Effector CD8-positive, alpha-beta T cell (primary cell): ENCODE measurements around the gene STXBP5.
"Not testable (repeated sequence)": the region's sequence is repeated elsewhere in the genome, so short reads cannot be mapped to it uniquely, and the experiment has no call there.

Experiments
- DNase-seq: peaks from one replicate; lab custom pipeline; 2025; lab: John Stamatoyannopoulos, UW

The STXBP5 gene

DNA sequence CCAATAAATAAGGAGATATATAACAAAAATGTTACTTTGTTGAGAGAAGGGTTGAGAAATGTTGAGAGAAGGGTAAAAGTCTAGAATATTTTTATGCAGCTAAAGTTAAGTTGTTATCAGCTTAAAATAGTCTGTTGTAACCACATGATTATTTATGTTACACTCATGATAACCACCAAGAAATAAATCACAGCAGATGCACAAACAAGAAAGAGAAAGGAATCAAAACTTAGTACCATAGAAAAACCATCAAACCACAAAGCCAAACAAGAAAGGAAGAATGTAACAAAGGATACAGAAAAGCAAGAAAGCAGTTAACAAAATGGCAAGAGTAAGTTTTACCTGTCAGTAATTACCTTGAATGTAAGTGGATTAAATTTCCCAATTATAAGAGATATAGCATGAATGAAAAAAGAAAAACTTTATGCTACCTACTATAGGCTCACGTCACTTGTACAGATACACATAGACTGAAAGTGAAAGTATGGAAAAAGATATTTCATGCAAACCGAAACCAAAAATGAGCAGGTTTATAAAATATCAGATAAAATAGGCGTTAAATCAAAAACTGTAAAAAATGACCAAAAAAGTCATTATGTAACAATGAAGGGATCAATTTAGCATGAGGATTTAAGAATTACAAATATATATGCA lies 93.6 kb downstream of the STXBP5 start:
- DNase-seq = no peak

DNA sequence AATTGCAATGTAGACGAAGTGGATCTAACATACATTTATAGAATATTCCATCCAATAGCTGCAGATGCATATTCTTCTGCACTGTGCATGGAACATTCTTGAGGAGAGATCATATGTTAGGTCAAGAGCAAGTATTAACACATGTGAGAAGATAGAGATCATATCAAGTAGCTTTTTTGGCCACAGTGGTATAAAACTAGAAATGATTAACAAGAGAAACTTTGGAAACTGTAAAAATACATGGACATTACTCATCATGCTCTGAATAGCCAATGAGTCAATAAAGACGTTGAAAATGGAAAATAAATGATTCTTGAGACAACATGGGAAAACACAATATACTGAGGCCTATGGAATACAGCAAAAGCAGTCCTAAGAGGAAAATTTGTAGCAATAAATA lies 94.2 kb downstream of the STXBP5 start:
- no peak for DNase-seq

DNA sequence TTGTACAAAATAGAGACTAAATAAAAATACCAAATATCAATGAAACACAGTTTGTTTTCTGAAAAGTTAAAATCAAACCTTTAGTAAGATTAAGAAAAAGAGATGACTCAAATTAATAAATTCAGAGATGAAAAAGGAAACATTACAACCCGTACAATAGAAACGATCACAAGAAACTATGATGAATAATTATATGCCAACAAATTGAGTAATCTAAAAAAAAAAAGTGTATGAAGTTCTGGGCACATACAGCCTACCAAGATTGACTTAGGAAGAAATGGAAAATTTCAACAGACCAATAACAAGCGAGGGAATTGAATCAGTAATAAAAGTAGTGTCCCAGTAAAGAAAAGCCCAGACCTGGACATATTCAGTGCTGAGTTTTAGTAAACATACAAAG lies 94.8 kb downstream of the STXBP5 start:
- DNase-seq = no peak

DNA sequence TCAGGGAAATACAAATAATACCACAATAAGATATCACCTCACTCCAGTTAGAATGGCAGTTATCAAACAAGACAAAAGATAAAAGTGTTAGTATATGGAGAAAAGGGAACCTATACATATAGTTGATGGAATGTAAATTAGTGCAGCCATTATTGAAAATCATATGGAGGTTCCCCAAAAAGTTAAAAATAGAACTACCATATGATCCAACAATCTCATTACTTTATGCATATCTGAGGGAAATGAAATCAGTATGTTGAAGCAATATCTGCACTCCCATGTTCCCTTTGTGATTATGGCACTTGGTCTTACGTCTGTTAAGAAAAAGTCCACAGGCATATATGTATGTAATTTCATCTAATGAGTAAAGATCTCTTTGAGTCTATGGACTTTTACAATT lies 96.9 kb downstream of the STXBP5 start:
- DNase-seq = no peak

DNA sequence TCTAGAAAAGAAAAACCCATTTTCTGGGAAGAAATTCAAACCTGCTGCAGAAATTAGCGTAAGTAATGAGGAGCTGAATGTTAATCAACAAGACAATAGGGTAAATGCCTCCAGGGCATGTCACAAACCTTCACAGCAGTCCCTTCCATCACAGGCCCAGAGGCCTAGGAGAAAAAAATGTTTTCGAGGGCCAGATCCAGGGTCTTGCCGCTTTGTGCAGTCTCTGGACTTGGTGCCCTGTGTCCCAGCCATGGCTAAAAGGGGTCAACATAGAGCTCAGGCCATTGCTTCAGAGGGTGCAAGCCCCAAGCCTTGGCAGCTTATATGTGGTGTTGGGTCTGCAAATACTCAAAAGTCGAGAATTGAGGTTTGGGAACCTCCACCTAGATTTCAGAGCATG lies 99.8 kb downstream of the STXBP5 start:
- DNase-seq = no peak

DNA sequence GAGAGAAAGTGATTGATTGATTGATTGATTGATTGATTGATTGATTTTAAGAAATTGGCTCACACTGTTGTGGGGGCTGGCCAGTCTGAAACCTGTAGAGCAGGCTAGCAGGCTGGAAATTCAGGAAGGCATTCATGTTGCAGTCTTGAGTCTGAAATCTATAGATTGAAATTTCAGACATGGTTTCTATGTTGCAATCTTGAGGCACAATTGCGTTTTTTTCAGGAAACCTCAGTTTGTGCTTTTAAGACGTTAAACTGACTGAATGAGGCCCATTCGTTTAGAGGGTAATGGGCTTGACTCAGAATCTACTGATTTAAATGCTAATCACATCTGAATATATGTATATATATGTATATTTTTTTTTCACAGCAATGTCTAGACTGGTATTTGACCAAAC lies 106.3 kb downstream of the STXBP5 start:
- no peak for DNase-seq

DNA sequence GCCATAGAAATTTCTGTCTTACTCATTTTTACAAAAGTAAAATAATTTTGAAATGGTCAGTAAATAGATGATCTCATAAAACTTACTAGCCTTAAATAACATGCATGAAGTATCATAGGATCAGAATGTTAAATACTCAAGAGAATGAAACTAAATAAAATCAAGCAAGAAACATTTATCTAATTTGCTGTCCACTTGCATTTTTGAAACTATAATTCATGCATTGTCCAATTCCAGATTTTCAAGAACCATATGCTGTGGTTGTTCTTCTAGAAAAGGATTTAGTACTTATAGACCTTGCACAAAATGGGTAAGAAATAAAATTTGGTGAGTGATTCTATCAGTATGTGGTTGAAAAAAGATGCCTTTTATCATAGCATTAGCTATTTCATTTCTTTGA lies 107.0 kb downstream of the STXBP5 start:
- no peak for DNase-seq

DNA sequence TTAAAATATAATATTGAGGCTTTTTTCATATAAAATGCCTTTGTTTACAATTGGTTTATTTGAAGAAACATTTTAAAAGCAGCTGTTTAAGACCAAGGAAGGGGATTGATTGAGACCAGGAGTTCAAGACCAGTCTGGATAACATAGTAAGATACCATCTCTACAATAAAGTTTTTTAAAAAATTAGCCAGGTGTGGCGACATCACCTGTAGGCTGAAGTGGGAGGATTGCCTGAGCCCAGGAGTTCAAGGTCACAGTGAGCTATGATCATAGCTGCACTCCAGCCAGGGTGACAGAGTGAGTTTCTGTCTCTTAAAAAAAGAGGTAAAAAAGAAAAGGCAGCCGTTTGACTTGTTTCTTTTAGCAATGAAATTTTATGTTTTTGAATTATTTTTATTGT lies 117.0 kb downstream of the STXBP5 start:
- no peak for DNase-seq

DNA sequence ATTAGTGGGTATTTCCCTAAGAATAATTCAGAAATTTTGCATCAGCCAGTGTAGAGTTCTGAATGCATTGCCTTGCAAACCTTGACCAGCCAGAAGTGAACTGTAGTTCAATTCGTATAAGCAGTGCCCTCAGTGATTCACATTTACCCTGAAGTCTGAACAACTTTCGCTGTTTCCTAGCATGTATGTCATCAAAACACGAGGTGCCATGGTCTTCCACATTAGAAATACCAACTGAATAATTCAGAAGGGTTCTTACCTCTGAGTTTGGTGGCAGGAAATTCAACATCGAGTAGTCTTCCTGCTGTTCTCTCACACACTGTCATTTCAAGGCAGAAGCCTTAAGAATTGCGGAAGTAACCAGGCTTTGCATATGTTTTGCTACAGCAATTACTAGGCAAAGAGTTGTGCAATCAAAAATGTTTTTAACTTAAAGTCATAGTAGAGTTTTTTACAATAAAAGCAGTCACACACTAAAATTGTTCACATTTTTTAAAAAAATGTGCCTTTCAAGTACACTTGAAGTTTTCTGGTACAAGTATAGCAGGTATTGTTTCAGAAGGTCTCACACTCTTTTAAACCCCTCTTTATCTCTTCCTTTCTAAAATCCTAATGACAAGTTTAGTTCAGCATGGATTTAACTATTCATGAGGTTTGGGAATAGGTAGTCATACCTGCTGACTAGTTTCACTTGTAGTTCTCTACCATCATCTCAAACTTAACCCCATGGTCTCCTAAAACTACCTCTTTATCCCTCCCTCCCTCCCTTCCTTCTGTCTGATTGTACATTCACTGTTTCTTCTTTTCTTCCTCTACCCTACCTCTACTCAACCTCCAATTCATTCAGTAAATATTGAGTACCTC lies 118.3 kb downstream of the STXBP5 start:
- DNase-seq = no peak

DNA sequence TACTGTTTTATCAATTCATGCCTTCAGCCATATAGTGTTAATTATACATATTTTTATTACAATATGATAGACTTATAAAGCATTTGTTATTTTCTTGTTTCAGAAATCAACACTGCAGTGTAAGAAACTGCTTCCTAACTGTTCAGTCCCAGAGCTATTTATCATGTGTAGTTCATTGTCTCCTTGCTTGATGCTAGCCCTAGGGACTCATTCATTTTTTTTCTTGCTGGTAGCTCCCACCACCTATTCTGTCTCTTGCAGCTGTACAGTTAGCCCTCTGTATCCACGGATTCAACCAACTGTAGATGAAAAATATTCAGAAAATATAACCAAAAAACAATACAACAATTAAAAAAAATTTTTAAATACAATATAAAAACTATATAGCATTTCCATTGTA lies 121.3 kb downstream of the STXBP5 start:
- DNase-seq = no peak

DNA sequence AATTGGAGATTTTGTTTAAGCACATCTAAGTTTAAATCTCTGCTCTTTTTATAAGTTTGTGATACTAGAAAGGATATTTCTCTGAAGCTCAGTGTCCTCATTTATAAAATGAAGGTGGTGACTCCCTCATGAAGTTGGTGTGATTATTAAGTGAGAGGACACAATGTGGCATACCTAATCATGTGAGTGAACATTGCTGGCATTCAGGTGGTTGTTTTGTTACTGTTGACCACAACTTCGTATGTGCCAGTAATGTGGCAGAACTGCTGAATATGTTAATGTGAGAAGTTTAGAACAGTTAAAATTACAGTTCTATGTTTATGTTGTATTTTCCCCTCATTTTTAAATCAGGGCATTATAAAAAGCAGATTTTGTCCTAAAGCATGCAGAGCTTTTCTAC lies 127.2 kb downstream of the STXBP5 start:
- DNase-seq = no peak

DNA sequence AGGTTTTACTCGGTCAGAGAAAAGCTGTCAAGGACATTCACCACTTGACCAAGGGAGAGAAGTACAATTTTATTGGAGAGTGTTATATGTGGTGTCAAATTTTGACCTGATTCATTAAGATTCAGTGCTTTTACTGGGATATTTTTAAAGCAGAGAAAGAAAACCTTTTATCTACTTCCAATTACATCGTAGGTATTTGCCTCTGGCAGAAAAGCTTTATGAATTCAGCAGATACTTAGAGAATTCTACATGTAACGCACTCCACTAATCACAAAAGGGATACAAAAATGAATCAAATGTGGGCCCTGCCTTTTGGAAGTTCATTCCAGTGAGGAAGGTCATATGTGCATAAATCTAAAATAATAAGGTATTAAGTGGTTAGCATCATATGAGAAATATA lies 133.7 kb downstream of the STXBP5 start:
- no peak for DNase-seq

DNA sequence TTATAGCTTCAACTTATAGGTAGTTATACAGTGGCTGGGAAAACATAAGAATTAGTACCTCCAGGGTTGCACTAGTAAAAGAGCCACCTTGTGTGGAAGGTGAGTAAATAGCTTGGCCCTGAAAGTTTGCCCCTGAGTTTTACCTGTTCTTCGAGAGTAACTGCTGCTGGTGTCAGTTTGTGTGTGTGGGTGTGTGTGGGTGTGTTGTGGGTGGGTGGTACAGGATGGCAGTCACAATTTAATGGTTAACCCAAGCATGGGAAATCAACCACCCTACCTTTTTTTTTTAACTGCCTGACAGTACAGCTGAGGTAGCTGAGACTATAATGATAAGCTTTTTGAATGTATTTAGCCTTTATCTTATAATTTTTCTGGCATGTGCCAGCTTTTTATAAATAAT lies 137.3 kb downstream of the STXBP5 start:
- DNase-seq = no peak

DNA sequence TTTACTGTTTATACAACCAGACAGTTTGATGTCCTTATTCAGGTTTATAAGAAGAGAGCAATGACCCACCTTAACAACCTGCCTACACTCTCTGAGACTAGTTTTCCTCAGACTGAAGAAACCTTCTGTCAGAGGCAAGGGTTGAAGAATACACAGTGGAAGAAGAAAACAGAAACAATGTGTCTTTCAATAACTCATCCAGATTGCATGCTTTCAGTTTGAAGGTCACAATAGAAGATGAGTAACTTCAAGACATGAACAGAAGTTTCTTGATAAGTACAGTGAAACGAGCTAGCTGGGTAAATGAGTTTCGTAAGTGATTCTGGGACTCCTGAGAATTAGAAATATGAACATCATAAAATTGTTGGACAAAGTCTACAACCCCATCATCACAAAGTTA lies 141.7 kb downstream of the STXBP5 start:
- DNase-seq = no peak

DNA sequence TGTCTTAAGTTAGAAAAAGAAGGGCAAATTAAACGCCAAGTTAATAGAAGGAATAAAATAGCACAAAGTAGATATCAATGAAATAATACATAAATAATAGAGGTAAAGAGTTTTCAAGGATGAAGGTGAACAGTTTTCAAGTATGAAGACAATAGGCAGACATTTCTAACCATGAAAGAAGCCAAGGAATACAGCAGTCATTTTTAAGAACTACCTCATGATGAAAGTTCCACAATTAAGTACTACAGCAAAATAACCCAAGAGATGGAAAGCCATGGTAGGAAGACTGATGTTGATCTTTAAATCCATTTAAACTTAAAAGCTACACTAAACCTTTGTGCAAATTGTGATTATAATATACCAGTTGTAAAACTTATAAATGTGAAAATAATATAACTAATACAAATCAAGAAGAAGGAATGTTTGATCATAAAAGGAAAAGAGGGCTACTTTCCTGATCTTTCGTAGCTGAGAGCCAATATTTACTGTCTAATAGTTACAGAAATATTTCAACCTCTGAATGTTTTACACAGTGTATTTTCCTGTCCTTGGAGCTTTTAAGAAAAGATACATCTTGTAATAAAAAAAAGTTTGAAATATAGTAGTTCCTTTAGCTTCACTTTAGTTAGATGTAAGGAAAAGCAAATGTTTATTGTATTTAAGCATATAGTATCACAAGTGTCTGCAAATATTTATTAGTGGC lies 143.1 kb downstream of the STXBP5 start:
- DNase-seq = no peak

DNA sequence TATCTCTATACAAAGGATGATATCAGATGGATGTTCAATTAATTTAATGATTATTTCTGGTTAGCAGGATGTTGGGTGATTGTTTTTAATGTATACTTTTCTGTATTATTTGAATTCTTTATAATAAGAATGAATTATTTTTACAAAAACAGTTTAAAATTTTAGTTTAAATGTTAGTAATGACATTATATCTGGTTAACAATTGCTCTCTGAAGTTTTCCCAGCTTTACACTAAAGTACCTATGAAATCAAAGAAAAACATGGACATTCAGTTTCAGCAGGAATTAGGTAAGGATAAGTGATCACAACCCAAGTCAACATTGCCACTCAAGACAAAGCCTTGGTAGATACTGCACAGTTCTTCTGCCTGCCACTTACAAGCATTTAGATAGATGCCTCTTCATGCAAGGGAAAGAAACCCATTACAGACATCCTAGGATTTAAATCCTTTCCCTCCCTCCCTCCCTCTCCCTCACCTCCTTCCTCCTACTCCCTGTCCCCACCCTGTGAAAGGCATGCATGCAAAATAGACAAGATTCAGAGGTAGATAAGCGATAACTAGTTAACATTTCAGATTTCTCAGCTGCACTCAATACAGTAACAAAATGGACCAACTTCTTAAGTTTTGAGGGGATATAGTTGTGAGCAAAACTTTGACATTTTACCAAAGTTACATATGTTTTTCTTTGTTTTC lies 143.8 kb downstream of the STXBP5 start:
- DNase-seq = no peak

DNA sequence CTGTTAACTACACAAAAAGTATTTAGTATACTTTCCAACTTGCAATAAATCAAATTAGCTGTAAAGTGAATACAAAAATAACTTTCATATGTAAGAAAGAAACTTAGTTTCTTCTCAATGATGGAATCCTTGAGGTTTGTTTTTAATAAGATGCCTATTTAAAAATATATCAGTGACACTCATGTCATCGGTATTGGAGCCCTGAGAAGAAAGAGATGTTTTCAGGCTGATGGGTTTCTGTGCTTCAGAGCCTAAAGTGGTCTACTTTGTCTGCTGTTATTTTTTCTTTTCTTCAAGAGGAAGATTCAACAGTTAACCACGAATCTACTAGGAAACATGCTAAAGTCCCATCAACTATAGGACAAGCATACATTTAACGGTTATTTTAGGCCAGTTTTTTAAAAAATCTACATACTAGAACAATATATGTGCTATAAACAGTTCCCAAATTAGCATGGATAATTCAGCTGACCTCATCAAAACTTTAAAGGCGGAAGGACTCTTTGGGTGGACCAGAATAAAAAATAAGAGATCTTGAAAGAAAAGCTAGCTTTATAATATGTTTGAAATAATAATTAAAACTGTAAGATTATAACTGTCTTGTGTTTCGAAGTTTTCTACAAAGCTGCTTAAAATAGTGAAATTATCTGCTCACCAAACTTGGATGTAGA lies 157.2 kb downstream of the STXBP5 start:
- DNase-seq = no peak

DNA sequence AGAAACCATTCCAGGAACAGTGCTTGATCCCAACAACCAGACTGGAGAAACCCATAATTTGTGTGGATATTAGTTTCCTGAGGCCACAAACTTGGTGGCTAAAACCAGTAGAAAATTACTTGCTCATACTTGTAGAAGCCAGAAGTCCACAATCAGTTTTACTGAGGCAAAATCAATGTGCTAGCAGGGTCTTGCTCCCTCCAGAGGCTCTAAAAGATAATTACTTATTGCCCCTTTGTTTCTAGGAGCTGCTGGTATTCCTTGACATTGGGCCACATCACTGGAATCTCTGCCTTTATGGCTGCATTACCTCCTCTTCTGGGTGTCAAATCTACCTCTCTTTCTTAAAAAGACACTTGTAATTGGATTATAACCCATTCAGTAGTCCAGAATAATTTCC lies 162.1 kb downstream of the STXBP5 start:
- no peak for DNase-seq

DNA sequence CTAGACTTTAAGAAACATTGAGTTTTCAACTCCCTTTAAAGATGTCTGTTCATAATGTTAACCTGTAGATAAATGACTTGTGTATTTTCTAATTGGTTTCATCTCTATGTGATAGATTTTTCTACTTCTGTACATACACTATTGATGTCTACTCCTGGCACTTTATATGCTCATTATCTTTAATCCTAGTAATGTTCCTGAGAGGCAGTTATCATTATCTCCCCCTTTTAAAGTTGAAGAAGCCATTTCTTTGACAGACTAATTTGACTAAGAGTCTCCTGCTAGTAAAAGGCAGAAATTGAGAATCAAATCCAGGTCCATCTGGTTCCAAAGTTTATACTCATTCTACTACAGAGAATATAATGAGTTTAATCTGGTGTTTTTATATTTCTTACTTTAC lies 167.1 kb downstream of the STXBP5 start:
- DNase-seq = no peak

DNA sequence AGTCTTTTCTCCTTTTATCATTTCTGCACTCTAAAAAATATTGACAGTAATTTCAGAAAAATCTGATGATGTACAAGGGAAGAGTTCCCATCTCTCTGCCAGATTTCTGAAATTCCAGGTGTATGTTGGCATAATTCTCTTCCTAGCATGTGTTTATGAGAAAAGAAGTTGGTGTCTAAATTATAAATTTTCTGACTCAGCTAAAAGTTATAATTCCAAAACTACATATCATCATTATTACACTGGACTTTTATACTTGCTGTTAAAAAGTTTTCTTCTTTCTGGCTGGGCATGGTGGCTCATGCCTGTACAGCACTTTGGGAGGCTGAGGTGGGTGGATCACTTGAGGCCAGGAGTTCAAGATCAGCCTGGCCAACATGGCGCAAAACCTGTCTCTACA lies 168.6 kb downstream of the STXBP5 start:
- no peak for DNase-seq

DNA sequence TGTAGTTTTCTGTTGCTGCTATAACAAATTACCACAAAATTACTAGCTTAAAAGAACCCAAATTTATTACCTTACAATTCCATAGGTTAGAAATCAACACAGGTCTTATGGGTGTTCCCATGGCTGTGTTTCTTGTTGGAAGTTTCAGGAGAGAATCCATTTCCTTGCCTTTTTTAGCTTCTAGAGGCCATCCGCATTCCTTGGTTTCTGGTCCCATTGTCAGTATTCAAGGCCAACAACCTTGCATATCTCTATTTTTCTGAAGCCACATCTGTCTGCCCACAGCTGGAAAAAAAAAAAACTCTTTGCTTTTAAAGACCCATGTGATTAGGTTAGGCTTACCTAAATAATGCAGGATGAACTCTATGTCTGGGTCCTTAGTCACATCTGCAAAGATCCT lies 174.6 kb downstream of the STXBP5 start:
- no peak for DNase-seq

DNA sequence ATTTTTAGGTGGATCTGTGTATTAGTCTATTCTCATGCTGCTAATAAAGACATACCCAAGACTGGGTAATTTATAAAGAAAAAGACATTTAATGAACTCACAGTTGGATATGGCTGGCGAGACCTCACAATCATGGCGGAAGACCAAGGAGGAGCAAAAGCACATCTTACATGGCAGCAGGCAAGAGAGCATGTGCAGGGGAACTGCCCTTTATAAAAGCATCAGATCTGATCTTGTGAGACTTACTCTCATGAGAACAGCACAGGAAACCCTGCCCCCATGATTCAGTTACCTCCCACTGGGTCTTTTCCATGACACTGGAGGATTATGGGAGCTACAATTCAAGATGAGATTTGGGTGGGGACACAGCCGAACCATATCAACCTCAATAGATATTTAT lies 176.6 kb downstream of the STXBP5 start:
- DNase-seq = not testable (repeated sequence)
